WTC11 (cell line): ENCODE data around the gene EEF1AKMT1. TPM values are rescaled to one million over a fixed set of nuclear protein-coding genes. Genes with fewer than 3 reads are reported as not detected.

ENCODE experiments used
- ATAC-seq: fragments of 200-7000 bp; cut with Tn5 transposase; 2 replicates; pipeline ENCODE4 v1.10.0; 2021; ENCODE audit warnings: mild to moderate bottlenecking, moderate library complexity
- CTCF ChIA-PET: fragments of 300-600 bp; sonication (Branson Sonifier 250); formaldehyde crosslinking; loops from one replicate; lab custom pipeline; 2021; ENCODE audit warnings: antibody characterized with exemption; lab: Charles Lee
- POLR2A ChIA-PET: fragments of 350-600 bp; sonication (Branson Sonifier 250); formaldehyde crosslinking; loops from one replicate; lab custom pipeline; 2021; ENCODE audit warnings: antibody characterized with exemption; lab: Charles Lee
- DNase-seq: peaks from one replicate; pipeline ENCODE4 v3.0.0; 2021; ENCODE audit warnings: low spot score
- H3K27ac Mint-ChIP-seq: 2 replicates; pipeline ENCODE4 v1.8.0; 2021; ENCODE audit warnings: mixed read lengths
- H3K27me3 Mint-ChIP-seq: 2 replicates; pipeline ENCODE4 v1.8.0; 2021; ENCODE audit warnings: low read depth, mild to moderate bottlenecking, moderate library complexity, mixed read lengths
- H3K36me3 Mint-ChIP-seq: 2 replicates; pipeline ENCODE4 v1.8.0; 2021; ENCODE audit warnings: mixed read lengths
- H3K4me1 Mint-ChIP-seq: 2 replicates; pipeline ENCODE4 v1.8.0; 2022; ENCODE audit warnings: mixed read lengths
- H3K4me3 Mint-ChIP-seq: 2 replicates; pipeline ENCODE4 v1.8.0; 2021; ENCODE audit warnings: mild to moderate bottlenecking, moderate library complexity, mixed read lengths
- H3K9me3 Mint-ChIP-seq: 2 replicates; pipeline ENCODE4 v1.8.0; 2021; ENCODE audit warnings: mixed read lengths
- ATF1 ChIP-seq: sonication (generic); formaldehyde crosslinking; IDR thresholded peaks from 2 replicates; pipeline ENCODE4 v1.8.1; 2023; ENCODE audit warnings: mild to moderate bottlenecking, moderate library complexity, missing genetic modification reagents
- ELF4 ChIP-seq: sonication (generic); formaldehyde crosslinking; IDR thresholded peaks from 2 replicates; pipeline ENCODE4 v1.8.1; 2022; ENCODE audit warnings: low read depth, mild to moderate bottlenecking, moderate library complexity, missing genetic modification reagents
- EMX1 ChIP-seq: fragments of 250-450 bp; sonication (Bioruptor Pico); IDR thresholded peaks from 2 replicates; pipeline ENCODE4 v1.8.0; 2021; ENCODE audit warnings: mild to moderate bottlenecking
- ETV6 ChIP-seq: sonication (generic); formaldehyde crosslinking; IDR thresholded peaks from 2 replicates; pipeline ENCODE4 v1.8.1; 2022; ENCODE audit warnings: mild to moderate bottlenecking, missing genetic modification reagents
- HMGA2 ChIP-seq: fragments of 250-450 bp; sonication (Bioruptor Pico); IDR thresholded peaks from 2 replicates; pipeline ENCODE4 v1.4.0; 2021; ENCODE audit warnings: mild to moderate bottlenecking, moderate library complexity
- IRF2 ChIP-seq: sonication (generic); formaldehyde crosslinking; IDR thresholded peaks from 2 replicates; pipeline ENCODE4 v1.8.0; 2022; ENCODE audit warnings: low read depth, missing genetic modification reagents, borderline replicate concordance
- JAZF1 ChIP-seq: fragments of 250-450 bp; sonication (Bioruptor Pico); IDR thresholded peaks from 2 replicates; pipeline ENCODE4 v1.9.0; 2021; ENCODE audit warnings: moderate library complexity, mild to moderate bottlenecking, inconsistent platforms
- MYBL2 ChIP-seq: sonication (generic); formaldehyde crosslinking; IDR thresholded peaks from 2 replicates; pipeline ENCODE4 v1.8.1; 2023; ENCODE audit warnings: mild to moderate bottlenecking, moderate library complexity, missing genetic modification reagents
- SOX15 ChIP-seq: fragments of 250-450 bp; sonication (Bioruptor Pico); IDR thresholded peaks from 2 replicates; pipeline ENCODE4 v1.9.0; 2021; ENCODE audit warnings: mild to moderate bottlenecking
- SP1 ChIP-seq: sonication (generic); formaldehyde crosslinking; conservative IDR thresholded peaks from 2 replicates; pipeline ENCODE4 v1.8.1; 2022; ENCODE audit warnings: missing genetic modification reagents
- TP53 ChIP-seq: sonication (generic); formaldehyde crosslinking; IDR thresholded peaks from 2 replicates; pipeline ENCODE4 v1.8.1; 2023; ENCODE audit warnings: mild to moderate bottlenecking, missing genetic modification reagents
- ZBTB21 ChIP-seq: sonication (generic); formaldehyde crosslinking; IDR thresholded peaks from 2 replicates; pipeline ENCODE4 v1.8.1; 2023; ENCODE audit warnings: mild to moderate bottlenecking, missing genetic modification reagents, borderline replicate concordance
- ZNF416 ChIP-seq: fragments of 250-450 bp; sonication (Bioruptor Pico); IDR thresholded peaks from 2 replicates; pipeline ENCODE4 v1.9.0; 2021; ENCODE audit warnings: mild to moderate bottlenecking, inconsistent platforms
- total RNA-seq: library from RNA; stranded (reverse); gene quantifications from 3 replicates; pipeline ENCODE4 v1.2.3, GENCODE V29; 2021
- TF ChIP-seq, protein P1 (sequence below): sonication (generic); formaldehyde crosslinking; IDR thresholded peaks from 2 replicates; pipeline ENCODE4 v1.8.1; 2023; ENCODE audit warnings: mild to moderate bottlenecking, missing genetic modification reagents, borderline replicate concordance
- TF ChIP-seq, protein P2 (sequence below): sonication (generic); formaldehyde crosslinking; IDR thresholded peaks from 2 replicates; pipeline ENCODE4 v1.8.1; 2022; ENCODE audit warnings: low read depth, missing genetic modification reagents, borderline replicate concordance
- TF ChIP-seq, protein P3 (sequence below): sonication (generic); formaldehyde crosslinking; IDR thresholded peaks from 2 replicates; pipeline ENCODE4 v1.8.1; 2023; ENCODE audit warnings: mild to moderate bottlenecking, moderate library complexity, missing genetic modification reagents
- TF ChIP-seq, protein P4 (sequence below): sonication (generic); formaldehyde crosslinking; IDR thresholded peaks from 2 replicates; pipeline ENCODE4 v1.8.1; 2022; ENCODE audit warnings: mild to moderate bottlenecking, missing genetic modification reagents, moderate library complexity, borderline replicate concordance
- TF ChIP-seq, protein P5 (sequence below): sonication (generic); formaldehyde crosslinking; IDR thresholded peaks from 2 replicates; pipeline ENCODE4 v1.8.0; 2022; ENCODE audit warnings: mild to moderate bottlenecking, missing genetic modification reagents

Gene EEF1AKMT1
- total RNA-seq, 1 experiment from 2014 or later: 2.6 TPM

DNA sequence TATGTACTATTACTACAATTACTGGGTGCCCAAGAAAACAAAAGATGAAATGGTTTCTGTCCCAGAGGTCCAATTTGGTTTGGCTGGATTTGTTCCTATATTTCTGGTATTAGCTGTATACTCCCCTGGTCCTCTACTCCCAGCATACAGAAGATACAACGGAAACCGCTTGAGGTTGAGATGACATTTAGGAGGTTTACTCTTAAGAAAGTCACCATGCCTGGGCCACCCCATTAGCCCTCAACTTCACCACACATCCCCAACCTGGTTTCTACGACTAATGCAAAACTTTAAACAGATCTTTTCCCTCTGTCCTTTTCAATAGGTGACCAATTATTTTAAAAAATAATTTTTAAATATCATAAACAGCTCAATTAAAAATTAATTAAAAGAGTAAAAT, 46.0 kb upstream of the EEF1AKMT1 start:
- Mint-ChIP-seq H3K27me3 (no peaks in the 10 kb centered on the region), H3K36me3 (peaks cover 18% of the 10 kb centered on the region; the same call in 1 of the 2 replicates), H3K4me1 (peaks cover 3% of the 10 kb centered on the region), H3K4me3 (no peak overlapping the region), H3K27ac (no peak overlapping the region)
- POLR2A ChIA-PET: no interaction called here
- ATAC-seq: no peak
- TF ChIP-seq, protein P1, sequence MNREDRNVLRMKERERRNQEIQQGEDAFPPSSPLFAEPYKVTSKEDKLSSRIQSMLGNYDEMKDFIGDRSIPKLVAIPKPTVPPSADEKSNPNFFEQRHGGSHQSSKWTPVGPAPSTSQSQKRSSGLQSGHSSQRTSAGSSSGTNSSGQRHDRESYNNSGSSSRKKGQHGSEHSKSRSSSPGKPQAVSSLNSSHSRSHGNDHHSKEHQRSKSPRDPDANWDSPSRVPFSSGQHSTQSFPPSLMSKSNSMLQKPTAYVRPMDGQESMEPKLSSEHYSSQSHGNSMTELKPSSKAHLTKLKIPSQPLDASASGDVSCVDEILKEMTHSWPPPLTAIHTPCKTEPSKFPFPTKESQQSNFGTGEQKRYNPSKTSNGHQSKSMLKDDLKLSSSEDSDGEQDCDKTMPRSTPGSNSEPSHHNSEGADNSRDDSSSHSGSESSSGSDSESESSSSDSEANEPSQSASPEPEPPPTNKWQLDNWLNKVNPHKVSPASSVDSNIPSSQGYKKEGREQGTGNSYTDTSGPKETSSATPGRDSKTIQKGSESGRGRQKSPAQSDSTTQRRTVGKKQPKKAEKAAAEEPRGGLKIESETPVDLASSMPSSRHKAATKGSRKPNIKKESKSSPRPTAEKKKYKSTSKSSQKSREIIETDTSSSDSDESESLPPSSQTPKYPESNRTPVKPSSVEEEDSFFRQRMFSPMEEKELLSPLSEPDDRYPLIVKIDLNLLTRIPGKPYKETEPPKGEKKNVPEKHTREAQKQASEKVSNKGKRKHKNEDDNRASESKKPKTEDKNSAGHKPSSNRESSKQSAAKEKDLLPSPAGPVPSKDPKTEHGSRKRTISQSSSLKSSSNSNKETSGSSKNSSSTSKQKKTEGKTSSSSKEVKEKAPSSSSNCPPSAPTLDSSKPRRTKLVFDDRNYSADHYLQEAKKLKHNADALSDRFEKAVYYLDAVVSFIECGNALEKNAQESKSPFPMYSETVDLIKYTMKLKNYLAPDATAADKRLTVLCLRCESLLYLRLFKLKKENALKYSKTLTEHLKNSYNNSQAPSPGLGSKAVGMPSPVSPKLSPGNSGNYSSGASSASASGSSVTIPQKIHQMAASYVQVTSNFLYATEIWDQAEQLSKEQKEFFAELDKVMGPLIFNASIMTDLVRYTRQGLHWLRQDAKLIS (CRISPR knock-in tag): no peak
- TF ChIP-seq, protein P2, sequence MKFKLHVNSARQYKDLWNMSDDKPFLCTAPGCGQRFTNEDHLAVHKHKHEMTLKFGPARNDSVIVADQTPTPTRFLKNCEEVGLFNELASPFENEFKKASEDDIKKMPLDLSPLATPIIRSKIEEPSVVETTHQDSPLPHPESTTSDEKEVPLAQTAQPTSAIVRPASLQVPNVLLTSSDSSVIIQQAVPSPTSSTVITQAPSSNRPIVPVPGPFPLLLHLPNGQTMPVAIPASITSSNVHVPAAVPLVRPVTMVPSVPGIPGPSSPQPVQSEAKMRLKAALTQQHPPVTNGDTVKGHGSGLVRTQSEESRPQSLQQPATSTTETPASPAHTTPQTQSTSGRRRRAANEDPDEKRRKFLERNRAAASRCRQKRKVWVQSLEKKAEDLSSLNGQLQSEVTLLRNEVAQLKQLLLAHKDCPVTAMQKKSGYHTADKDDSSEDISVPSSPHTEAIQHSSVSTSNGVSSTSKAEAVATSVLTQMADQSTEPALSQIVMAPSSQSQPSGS (CRISPR knock-in tag): no peak
- TF ChIP-seq ZBTB21 (CRISPR knock-in tag): no peak
- TF ChIP-seq HMGA2 (CRISPR knock-in tag): 0 out of 2 replicates have a peak, but pooled peaks have one; percentile 36
- TF ChIP-seq ZNF416: no peak
- TF ChIP-seq, all 79 proteins: peak for 1
- no peak for DNase-seq
- H3K9me3 Mint-ChIP-seq: no peaks in the 10 kb centered on the region
- CTCF ChIA-PET: no interaction called here

DNA sequence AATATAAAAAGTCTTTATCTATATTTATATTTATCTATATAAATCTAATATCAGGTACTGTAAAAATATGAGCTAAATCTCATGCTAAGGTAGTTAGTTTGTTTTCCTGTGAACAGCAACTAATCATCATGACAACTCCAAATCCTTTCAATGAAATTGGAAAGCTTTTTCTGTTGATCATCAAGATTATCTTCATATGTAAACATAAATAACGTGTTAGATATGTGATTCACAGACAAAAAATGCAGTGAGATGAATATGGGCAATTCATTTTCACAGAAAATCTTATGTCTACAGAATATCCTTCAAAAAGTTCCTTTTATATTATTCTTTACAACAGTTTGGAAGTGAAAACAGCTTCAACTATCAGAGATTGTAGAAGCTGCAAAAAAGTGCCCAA, 41.7 kb upstream of the EEF1AKMT1 start:
- CTCF ChIA-PET: interaction anchor here (3.4 kb wide), 1 partner anchor 13 kb away, joined by 20 read pairs; no protein-coding TSS in a partner anchor
- DNase-seq (no peak), ATAC-seq (no peak)
- Mint-ChIP-seq H3K36me3 (peaks cover 11% of the 10 kb centered on the region; the same call in 1 of the 2 replicates), H3K4me3 (no peak overlapping the region), H3K27ac (no peak overlapping the region), H3K4me1 (no peaks in the 10 kb centered on the region), H3K27me3 (no peaks in the 10 kb centered on the region), H3K9me3 (no peaks in the 10 kb centered on the region)
- POLR2A ChIA-PET: no interaction called here
- TF ChIP-seq, protein P3, sequence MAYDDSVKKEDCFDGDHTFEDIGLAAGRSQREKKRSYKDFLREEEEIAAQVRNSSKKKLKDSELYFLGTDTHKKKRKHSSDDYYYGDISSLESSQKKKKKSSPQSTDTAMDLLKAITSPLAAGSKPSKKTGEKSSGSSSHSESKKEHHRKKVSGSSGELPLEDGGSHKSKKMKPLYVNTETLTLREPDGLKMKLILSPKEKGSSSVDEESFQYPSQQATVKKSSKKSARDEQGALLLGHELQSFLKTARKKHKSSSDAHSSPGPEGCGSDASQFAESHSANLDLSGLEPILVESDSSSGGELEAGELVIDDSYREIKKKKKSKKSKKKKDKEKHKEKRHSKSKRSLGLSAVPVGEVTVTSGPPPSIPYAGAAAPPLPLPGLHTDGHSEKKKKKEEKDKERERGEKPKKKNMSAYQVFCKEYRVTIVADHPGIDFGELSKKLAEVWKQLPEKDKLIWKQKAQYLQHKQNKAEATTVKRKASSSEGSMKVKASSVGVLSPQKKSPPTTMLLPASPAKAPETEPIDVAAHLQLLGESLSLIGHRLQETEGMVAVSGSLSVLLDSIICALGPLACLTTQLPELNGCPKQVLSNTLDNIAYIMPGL: no peak
- TF ChIP-seq SP1 (CRISPR knock-in tag) (no peak), TP53 (CRISPR knock-in tag) (no peak), IRF2 (CRISPR knock-in tag) (no peak), JAZF1 (no peak), SOX15 (no peak), ETV6 (CRISPR knock-in tag) (no peak), ELF4 (CRISPR knock-in tag) (no peak), EMX1 (no peak), ZNF416 (no peak), ATF1 (CRISPR knock-in tag) (no peak), MYBL2 (CRISPR knock-in tag) (no peak)
- TF ChIP-seq, protein P4, sequence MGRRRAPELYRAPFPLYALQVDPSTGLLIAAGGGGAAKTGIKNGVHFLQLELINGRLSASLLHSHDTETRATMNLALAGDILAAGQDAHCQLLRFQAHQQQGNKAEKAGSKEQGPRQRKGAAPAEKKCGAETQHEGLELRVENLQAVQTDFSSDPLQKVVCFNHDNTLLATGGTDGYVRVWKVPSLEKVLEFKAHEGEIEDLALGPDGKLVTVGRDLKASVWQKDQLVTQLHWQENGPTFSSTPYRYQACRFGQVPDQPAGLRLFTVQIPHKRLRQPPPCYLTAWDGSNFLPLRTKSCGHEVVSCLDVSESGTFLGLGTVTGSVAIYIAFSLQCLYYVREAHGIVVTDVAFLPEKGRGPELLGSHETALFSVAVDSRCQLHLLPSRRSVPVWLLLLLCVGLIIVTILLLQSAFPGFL (CRISPR knock-in tag): no peak
- TF ChIP-seq, protein P5, sequence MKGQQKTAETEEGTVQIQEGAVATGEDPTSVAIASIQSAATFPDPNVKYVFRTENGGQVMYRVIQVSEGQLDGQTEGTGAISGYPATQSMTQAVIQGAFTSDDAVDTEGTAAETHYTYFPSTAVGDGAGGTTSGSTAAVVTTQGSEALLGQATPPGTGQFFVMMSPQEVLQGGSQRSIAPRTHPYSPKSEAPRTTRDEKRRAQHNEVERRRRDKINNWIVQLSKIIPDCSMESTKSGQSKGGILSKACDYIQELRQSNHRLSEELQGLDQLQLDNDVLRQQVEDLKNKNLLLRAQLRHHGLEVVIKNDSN (CRISPR knock-in tag): no peak
